GM12878 (cell line): ENCODE results near the gene GPRC5B. TPM values are rescaled to one million over a fixed set of nuclear protein-coding genes. Genes with fewer than 3 reads are reported as not detected.

Source experiments
- ATAC-seq: fragments of 200-7000 bp; cut with Tn5 transposase; 3 replicates; pipeline ENCODE4 v1.9.1; 2020; ENCODE audit warnings: mild to moderate bottlenecking, moderate library complexity
- BruUV-seq: library from RNA; stranded (reverse); fragments of 400-500 nt; replicated peaks from 2 replicates; lab custom pipeline; 2021; lab: Mats Ljungman, UMichigan
- CTCF ChIA-PET: fragments of 300-600 bp; sonication (Branson Sonifier 250); formaldehyde crosslinking; extraction: SDS; loops from one replicate; lab custom pipeline; 2021; ENCODE audit warnings: inconsistent platforms; lab: Yijun Ruan, JAX
- POLR2A ChIA-PET: fragments of 350-600 bp; formaldehyde crosslinking; extraction: SDS; loops from one replicate; lab custom pipeline; 2021; ENCODE audit warnings: inconsistent platforms; lab: Charles Lee
- RAD21 ChIA-PET: fragments of 300-600 bp; sonication (Branson Sonifier 250); formaldehyde crosslinking; loops from one replicate; lab custom pipeline; 2023; ENCODE audit warnings: antibody characterized with exemption; ENCODE audit not compliant: unreplicated experiment; lab: Charles Lee
- SMC1A ChIA-PET: fragments of 300-600 bp; sonication (Branson Sonifier 250); formaldehyde crosslinking; loops from one replicate; lab custom pipeline; 2023; ENCODE audit not compliant: unreplicated experiment, uncharacterized antibody; lab: Charles Lee
- DNase-seq: peaks from one replicate; pipeline ENCODE4 v3.0.0-alpha.2; 2011; ENCODE audit warnings: low read depth, low spot score
- FAIRE-seq: peaks from 3 replicates; lab custom pipeline; 2011; peaks lifted over from hg19 to GRCh38; lab: Jason Lieb, UNC
- H2AFZ ChIP-seq: 2 replicates; pipeline ENCODE4 v1.6.0; 2011; ENCODE audit warnings: low read depth, low read length, control low read depth; ENCODE audit not compliant: control insufficient read depth
- H3K27ac ChIP-seq: 2 replicates; pipeline ENCODE4 v1.5.1; 2011; ENCODE audit warnings: control low read depth; ENCODE audit not compliant: control insufficient read depth, insufficient read depth
- H3K27me3 ChIP-seq, 2 experiments: replicated peaks in 1 of 2; 2 replicates each; pipeline versions ENCODE4 v1.6.0 to v1.6.1; 2011; ENCODE audit warnings: low read length in 1 of 2; ENCODE audit not compliant: control insufficient read depth in 2 of 2, insufficient read depth in 2 of 2
- H3K36me3 ChIP-seq, 2 experiments: 2 replicates each; pipeline ENCODE4 v1.5.1; 2011; ENCODE audit warnings: low read length in 1 of 2; ENCODE audit not compliant: control insufficient read depth in 2 of 2, insufficient read depth in 2 of 2
- H3K4me1 ChIP-seq: 2 replicates; pipeline ENCODE4 v1.6.1; 2011; ENCODE audit warnings: mild to moderate bottlenecking, low read length, moderate library complexity, mixed read lengths; ENCODE audit not compliant: control insufficient read depth, insufficient read depth
- H3K4me2 ChIP-seq: 2 replicates; pipeline ENCODE4 v1.6.0; 2011; ENCODE audit warnings: control low read depth; ENCODE audit not compliant: control insufficient read depth, insufficient read depth
- H3K4me3 ChIP-seq: fragments of 200-600 bp; sonication (generic); 2 replicates; pipeline ENCODE4 v1.5.1; 2016
- H3K79me2 ChIP-seq: 2 replicates; pipeline ENCODE4 v1.6.0; 2011; ENCODE audit warnings: low read length; ENCODE audit not compliant: control insufficient read depth, insufficient read depth
- H3K9ac ChIP-seq: 2 replicates; pipeline ENCODE4 v1.8.0; 2011; ENCODE audit warnings: low read length, control low read depth, mixed read lengths; ENCODE audit not compliant: control insufficient read depth, insufficient read depth
- H3K9me3 ChIP-seq: replicated peaks from 3 replicates; pipeline ENCODE4 v1.5.1; 2011; ENCODE audit warnings: mild to moderate bottlenecking, low read length; ENCODE audit not compliant: control insufficient read depth, insufficient read depth
- H4K20me1 ChIP-seq: 2 replicates; pipeline ENCODE4 v1.6.0; 2011; ENCODE audit not compliant: control insufficient read depth, insufficient read depth
- IKZF2 ChIP-seq, 2 experiments: fragments of 450-650 bp; IDR thresholded peaks; 2 replicates each; pipeline ENCODE4 v1.6.1; 2017; ENCODE audit warnings: mild to moderate bottlenecking in 2 of 2, moderate library complexity in 2 of 2
- MTA2 ChIP-seq: fragments of 450-650 bp; IDR thresholded peaks from 2 replicates; pipeline ENCODE4 v1.6.1; 2016; ENCODE audit warnings: low read depth, mild to moderate bottlenecking, moderate library complexity
- NFIC ChIP-seq: IDR thresholded peaks from 2 replicates; pipeline ENCODE4 v1.6.1; 2012; ENCODE audit warnings: low read depth, mild to moderate bottlenecking, inconsistent platforms, low read length, moderate library complexity
- NR2C2 ChIP-seq: IDR thresholded peaks from 2 replicates; pipeline ENCODE4 v1.6.1; 2011; ENCODE audit warnings: borderline replicate concordance, low read depth; ENCODE audit not compliant: control insufficient read depth, insufficient read length
- SREBF2 ChIP-seq: IDR thresholded peaks from 2 replicates; pipeline ENCODE4 v1.6.1; 2012; ENCODE audit warnings: mild to moderate bottlenecking, low read length
- YY1 ChIP-seq: IDR thresholded peaks from 2 replicates; pipeline ENCODE4 v1.6.1; 2011; ENCODE audit warnings: low read depth, mild to moderate bottlenecking, low read length
- ZBTB11 ChIP-seq: fragments of 450-650 bp; formaldehyde crosslinking; IDR thresholded peaks from 2 replicates; pipeline ENCODE4 v1.5.0; 2022; ENCODE audit warnings: mild to moderate bottlenecking, missing genetic modification characterization
- ZNF622 ChIP-seq: fragments of 450-650 bp; IDR thresholded peaks from 2 replicates; pipeline ENCODE4 v1.6.1; 2017; ENCODE audit warnings: mild to moderate bottlenecking, inconsistent platforms
- WGBS: methylation state at CpG from one replicate; pipeline ENCODE4 v1.1.6; 2016; ENCODE audit warnings: low lambda C conversion rate; ENCODE audit not compliant: insufficient replicate concordance, insufficient coverage; ENCODE audit errors: missing lambda C conversion rate; 5-methylcytosine and 5-hydroxymethylcytosine counted together
- in situ Hi-C: fragments of 300-500 bp; cut with MboI; formaldehyde crosslinking; loops from 9 replicates; pipeline ENCODE4 v1.14.3; 2018; ENCODE audit warnings: mixed read lengths
- intact Hi-C: fragments of 100-400 bp; cut with micrococcal nuclease; formaldehyde crosslinking; loops from one replicate; pipeline ENCODE4 v1.14.2; 2022; ENCODE audit not compliant: unreplicated experiment
- polyA plus RNA-seq, 11 experiments: library from polyadenylated mRNA; depleted of rRNA in 4 of 11; unstranded in 6 of 11; stranded (reverse) in 5 of 11; fragments of >200 nt; fragmentation: Nextera tagmentation in 4 of 11; fragmentation: Illumina TruSeq in 1 of 11; extraction: Ambion mirVana in 4 of 11; extraction: Trizol in 1 of 11; gene quantifications; 1 replicate in 1 of 11; 2 replicates in 10 of 11; pipeline versions ENCODE4 v1.2.1 to v1.2.3, GENCODE V29; 2011 to 2016; ENCODE audit warnings: inconsistent platforms in 2 of 11, missing spikeins in 2 of 11, low read depth in 1 of 11
- total RNA-seq, 4 experiments: library from RNA; depleted of rRNA in 3 of 4; stranded (reverse); fragments of >200 nt in 3 of 4; fragmentation: Illumina TruSeq in 1 of 4; extraction: Trizol in 1 of 4; gene quantifications; 2 replicates each; pipeline versions ENCODE4 v1.2.1 to v1.2.3, GENCODE V29; 2013 to 2021

Gene GPRC5B
- total and polyA plus RNA-seq, 10 of the 15 experiments (the other 5 are each of a cell fraction or from before 2014, with no cell fraction given) = 0.01 to 0.42 (median 0.15) TPM; not detected in 2

- no peak for TF ChIP-seq ZBTB11
- TF ChIP-seq, all 136 proteins: peak for 0
These were observed 8.3 kb upstream of the GPRC5B start (continued) for GRCh38 chr16:19892902-19893301.

- POLR2A ChIA-PET = no interaction called here
These were observed 6.3 kb upstream of the GPRC5B start for GRCh38 chr16:19890901-19891300.

More at GRCh38 chr16:19890901-19891300, 6.3 kb upstream of the GPRC5B start:
- FAIRE-seq = no peak
- H3K4me3 ChIP-seq = no peak overlapping the region
- SMC1A ChIA-PET = interaction anchor here (1.3 kb wide), 1 partner anchor 289 kb away, joined by 4 read pairs; no protein-coding TSS in a partner anchor
- H3K79me2 ChIP-seq = no peaks in the 10 kb centered on the region
- no peak for DNase-seq
- no peak overlapping the region for H3K9ac ChIP-seq
- no peak overlapping the region for H3K27ac ChIP-seq
- no TSS peak for BruUV-seq
- in situ Hi-C loops (no loop called here), intact Hi-C loops (no loop called here)
- no peak overlapping the region for H3K4me2 ChIP-seq
- no peaks in the 10 kb centered on the region; the same call in 2 of the 3 replicates for H3K9me3 ChIP-seq
- CTCF ChIA-PET = interaction anchor here (1.0 to 1.5 kb wide), 5 partner anchors 16 to 333 kb away, joined by 3 to 5 read pairs (median 3); no protein-coding TSS in a partner anchor
- 22% methylated on average over 3 of the region's 3 CpGs for WGBS
- TF ChIP-seq MTA2 = no peak
- no peak for TF ChIP-seq SREBF2
- no peak for TF ChIP-seq YY1
- no peak for TF ChIP-seq NFIC
- TF ChIP-seq ZNF622 = no peak
- no peak for TF ChIP-seq ZBTB11
- TF ChIP-seq IKZF2 (IDR thresholded peaks at IDR 0.05) = no peak
- no peak for TF ChIP-seq NR2C2
- no peaks in the 10 kb centered on the region for H3K27me3 ChIP-seq
- H4K20me1 ChIP-seq = no peaks in the 10 kb centered on the region
- H3K36me3 ChIP-seq = no peaks in the 10 kb centered on the region
- H2AFZ ChIP-seq = no peak overlapping the region
- H3K4me1 ChIP-seq = no peaks in the 10 kb centered on the region
- ATAC-seq = no peak
- RAD21 ChIA-PET = no interaction called here
